Mesodermal cell (in vitro differentiated cells): Measurements from ENCODE around the gene RPS21. TPM values are rescaled to one million over a fixed set of nuclear protein-coding genes. Genes with fewer than 3 reads are reported as not detected.
A peak's percentile ranks its signal among the peaks of the same experiment; 100 is the strongest.

Experiments
- H3K27ac ChIP-seq: 2 replicates; pipeline ENCODE4 v1.7.0; 2013; ENCODE audit warnings: mild to moderate bottlenecking, low read depth, low read length, moderate library complexity; ENCODE audit not compliant: severe bottlenecking
- H3K36me3 ChIP-seq: 2 replicates; pipeline ENCODE4 v1.7.1; 2013; ENCODE audit warnings: mild to moderate bottlenecking, low read length, moderate library complexity; ENCODE audit not compliant: control insufficient read depth, insufficient read depth
- H3K4me1 ChIP-seq: one replicate; pipeline ENCODE4 v1.7.1; 2013; ENCODE audit warnings: mild to moderate bottlenecking, low read length; ENCODE audit not compliant: insufficient read depth, control insufficient read depth, poor library complexity, severe bottlenecking
- H3K4me3 ChIP-seq: 2 replicates; pipeline ENCODE4 v1.7.0; 2013; ENCODE audit warnings: low read length, control low read depth, mild to moderate bottlenecking; ENCODE audit not compliant: insufficient read depth, poor library complexity, severe bottlenecking; ENCODE audit errors: extremely low read depth
- H3K9me3 ChIP-seq: 2 replicates; pipeline ENCODE4 v1.7.1; 2013; ENCODE audit warnings: mild to moderate bottlenecking, low read length, moderate library complexity; ENCODE audit not compliant: control insufficient read depth
- whole genome bisulfite sequencing, 2 experiments: methylation state at CpG; one replicate each; pipeline ENCODE4 v1.1.5; 2013; ENCODE audit warnings: missing lambda C conversion rate in 2 of 2; ENCODE audit not compliant: insufficient coverage in 2 of 2; 5-methylcytosine and 5-hydroxymethylcytosine counted together
- polyA plus RNA-seq, 2 experiments: library from polyadenylated mRNA; stranded (reverse); fragments of 50-300 nt; gene quantifications; one replicate each; pipeline ENCODE4 v1.2.3, GENCODE V29; 2013

Gene RPS21
- polyA plus RNA-seq (2013, experiment 1 of 2), result 1,486 TPM
- 1,451 TPM for polyA plus RNA-seq (2013, experiment 2 of 2)

- peaks cover 62% of the 10 kb centered on the region for H3K36me3 ChIP-seq
- H3K27ac ChIP-seq, result peak within 1 kb of the TSS; percentile 83
- H3K4me1 ChIP-seq, result peaks cover 16% of the 10 kb centered on the region
- H3K9me3 ChIP-seq, result no peaks in the 10 kb centered on the region
- WGBS, 2 experiments, result 0 to 1% methylated on average over 57 to 71 of the region's 83 CpGs
- peak within 1 kb of the TSS; percentile 99 for H3K4me3 ChIP-seq
These were observed at the start of gene RPS21 for GRCh38 chr20:62386383-62387218. RPS21 (plus strand) TSS chr20:62387103; CDS start chr20:62387339, 236 bp downstream.

- Histone ChIP-seq H3K27ac (no peak overlapping the region), H3K9me3 (no peaks in the 10 kb centered on the region), H3K4me1 (no peaks in the 10 kb centered on the region), H3K36me3 (peaks cover 59% of the 10 kb centered on the region), H3K4me3 (no peak overlapping the region)
- WGBS, 2 experiments, result 90 to 95% methylated on average over 33 to 34 of the region's 34 CpGs
These were observed 49.2 kb upstream of the RPS21 start for GRCh38 chr20:62337558-62338293.

- Histone ChIP-seq H3K4me1 (no peaks in the 10 kb centered on the region), H3K9me3 (no peaks in the 10 kb centered on the region), H3K36me3 (peaks cover 59% of the 10 kb centered on the region), H3K4me3 (no peak overlapping the region), H3K27ac (no peak overlapping the region)
- 96% methylated on average over 9 to 14 of the region's 16 CpGs for WGBS, 2 experiments
These were observed 48.6 kb upstream of the RPS21 start for GRCh38 chr20:62338294-62338620.

- Histone ChIP-seq H3K27ac (no peak overlapping the region), H3K9me3 (no peaks in the 10 kb centered on the region), H3K4me1 (no peaks in the 10 kb centered on the region), H3K36me3 (peaks cover 62% of the 10 kb centered on the region), H3K4me3 (no peak overlapping the region)
- WGBS, 2 experiments, result 86 to 88% methylated on average over 9 to 13 of the region's 14 CpGs
These were observed 47.2 kb upstream of the RPS21 start for GRCh38 chr20:62339647-62340062.

- H3K4me1 ChIP-seq, result no peaks in the 10 kb centered on the region
- H3K36me3 ChIP-seq, result peaks cover 69% of the 10 kb centered on the region
- 96% methylated on average over 8 of the region's 10 CpGs for WGBS, 2 experiments
- no peak overlapping the region for H3K27ac ChIP-seq
- no peak overlapping the region for H3K4me3 ChIP-seq
- no peaks in the 10 kb centered on the region for H3K9me3 ChIP-seq
These were observed 44.0 kb upstream of the RPS21 start for GRCh38 chr20:62342910-62343309.

GRCh38 chr20:62344092-62344491, 42.8 kb upstream of the RPS21 start:
- Histone ChIP-seq H3K36me3 (peaks cover 73% of the 10 kb centered on the region), H3K27ac (no peak overlapping the region), H3K4me3 (no peak overlapping the region), H3K9me3 (no peaks in the 10 kb centered on the region), H3K4me1 (no peaks in the 10 kb centered on the region)
- 100% methylated on average over 2 of the region's 5 CpGs for WGBS, 2 experiments

- Histone ChIP-seq H3K9me3 (no peaks in the 10 kb centered on the region), H3K36me3 (peaks cover 71% of the 10 kb centered on the region), H3K4me3 (no peak overlapping the region), H3K4me1 (no peaks in the 10 kb centered on the region), H3K27ac (no peak overlapping the region)
- WGBS, 2 experiments, result 89 to 90% methylated on average over 9 to 10 of the region's 10 CpGs
These were observed 42.1 kb upstream of the RPS21 start for GRCh38 chr20:62344782-62345181.

- H3K27ac ChIP-seq, result no peak overlapping the region
- H3K4me3 ChIP-seq, result no peak overlapping the region
- H3K9me3 ChIP-seq, result no peaks in the 10 kb centered on the region
- H3K36me3 ChIP-seq, result peaks cover 70% of the 10 kb centered on the region
- 90 to 93% methylated on average over 23 to 24 of the region's 25 CpGs for WGBS, 2 experiments
- H3K4me1 ChIP-seq, result no peaks in the 10 kb centered on the region
These were observed 41.1 kb upstream of the RPS21 start for GRCh38 chr20:62345681-62346370.

- peaks cover 71% of the 10 kb centered on the region for H3K36me3 ChIP-seq
- H3K9me3 ChIP-seq, result no peaks in the 10 kb centered on the region
- H3K4me1 ChIP-seq, result no peaks in the 10 kb centered on the region
- no peak overlapping the region for H3K4me3 ChIP-seq
- no peak overlapping the region for H3K27ac ChIP-seq
- WGBS, 2 experiments, result 96 to 98% methylated on average over 25 to 29 of the region's 34 CpGs
These were observed 40.3 kb upstream of the RPS21 start for GRCh38 chr20:62346398-62347150.

- no peaks in the 10 kb centered on the region for H3K4me1 ChIP-seq
- no peak overlapping the region for H3K4me3 ChIP-seq
- peaks cover 71% of the 10 kb centered on the region for H3K36me3 ChIP-seq
- no peaks in the 10 kb centered on the region for H3K9me3 ChIP-seq
- H3K27ac ChIP-seq, result no peak overlapping the region
- WGBS, 2 experiments, result 96 to 100% methylated on average over 5 to 10 of the region's 10 CpGs
These were observed 39.8 kb upstream of the RPS21 start for GRCh38 chr20:62347151-62347404.
